Endothelial cell of umbilical vein (primary cell): Measurements from ENCODE around the gene DOCK4. TPM values are rescaled to one million over a fixed set of nuclear protein-coding genes. Genes with fewer than 3 reads are reported as not detected.

Source experiments
- BruUV-seq: library from RNA; stranded (reverse); fragments of 400-500 nt; replicated peaks from 2 replicates; lab custom pipeline; 2021; lab: Mats Ljungman, UMichigan
- CTCF ChIA-PET: fragments of 300-600, 350-600 bp; sonication (Branson Sonifier 250); formaldehyde crosslinking; loops from one replicate; lab custom pipeline; 2021; ENCODE audit warnings: antibody characterized with exemption, inconsistent platforms; lab: Charles Lee
- POLR2A ChIA-PET: fragments of 300-600, 350-600 bp; sonication (Branson Sonifier 250); formaldehyde crosslinking; loops from one replicate; lab custom pipeline; 2021; ENCODE audit warnings: antibody characterized with exemption, inconsistent platforms; lab: Charles Lee
- DNase-seq: peaks from one replicate; pipeline ENCODE4 v3.0.0-alpha.2; 2011; ENCODE audit warnings: low read depth, low spot score
- FAIRE-seq: peaks from 2 replicates; lab custom pipeline; 2011; peaks lifted over from hg19 to GRCh38; lab: Jason Lieb, UNC
- H2AFZ ChIP-seq: 2 replicates; pipeline ENCODE4 v1.6.0; 2012; ENCODE audit warnings: low read depth, low read length, control low read depth, inconsistent platforms
- H3K27ac ChIP-seq: 2 replicates; pipeline ENCODE4 v1.5.1; 2011; ENCODE audit warnings: low read depth, mild to moderate bottlenecking, control low read depth, low read length, moderate library complexity; ENCODE audit not compliant: insufficient read depth
- H3K27me3 ChIP-seq, 2 experiments: 2 replicates each; pipeline versions ENCODE4 v1.6.0 to v1.6.1; 2011; ENCODE audit warnings: low read length in 2 of 2, mixed read lengths in 1 of 2; ENCODE audit not compliant: control insufficient read depth in 2 of 2, insufficient read depth in 2 of 2
- H3K36me3 ChIP-seq, 2 experiments: 2 replicates in 1 of 2; 3 replicates in 1 of 2; pipeline ENCODE4 v1.5.1; 2011; ENCODE audit warnings: low read length in 2 of 2, mild to moderate bottlenecking in 1 of 2, moderate library complexity in 1 of 2; ENCODE audit not compliant: control insufficient read depth in 2 of 2, insufficient read depth in 2 of 2; ENCODE audit errors: extremely low read depth in 1 of 2
- H3K4me1 ChIP-seq: 3 replicates; pipeline ENCODE4 v1.5.1; 2011; ENCODE audit warnings: mild to moderate bottlenecking, low read length; ENCODE audit not compliant: control insufficient read depth, insufficient read depth; ENCODE audit errors: extremely low read depth
- H3K4me2 ChIP-seq: 2 replicates; pipeline ENCODE4 v1.6.1; 2011; ENCODE audit warnings: low read length, control low read depth, mixed read lengths; ENCODE audit not compliant: insufficient read depth
- H3K4me3 ChIP-seq, 3 experiments: fragments of 200-600 bp in 1 of 3; sonication (generic), shearing (Covaris generic) in 1 of 3; replicated peaks in 1 of 3; 2 replicates each; pipeline ENCODE4 v1.5.1; 2011 to 2016; ENCODE audit warnings: control low read depth in 3 of 3, low read length in 3 of 3, mild to moderate bottlenecking in 2 of 3, inconsistent platforms in 1 of 3, low read depth in 1 of 3, moderate library complexity in 1 of 3; ENCODE audit not compliant: insufficient read depth in 1 of 3
- H3K79me2 ChIP-seq: 2 replicates; pipeline ENCODE4 v1.6.0; 2012; ENCODE audit warnings: low read length, inconsistent platforms; ENCODE audit not compliant: control insufficient read depth, insufficient read depth
- H3K9ac ChIP-seq: replicated peaks from 2 replicates; pipeline ENCODE3; 2011; ENCODE audit warnings: low read length, control low read depth; ENCODE audit not compliant: insufficient read depth; ENCODE audit errors: extremely low read depth
- H3K9me1 ChIP-seq: replicated peaks from 3 replicates; pipeline ENCODE4 v1.6.0; 2011; ENCODE audit warnings: mild to moderate bottlenecking, low read length; ENCODE audit not compliant: control insufficient read depth, insufficient read depth; ENCODE audit errors: extremely low read depth
- H3K9me3 ChIP-seq: replicated peaks from 2 replicates; pipeline ENCODE4 v1.5.1; 2012; ENCODE audit warnings: low read length, inconsistent platforms; ENCODE audit not compliant: control insufficient read depth, insufficient read depth
- H4K20me1 ChIP-seq: replicated peaks from 2 replicates; pipeline ENCODE3; 2011; ENCODE audit warnings: mild to moderate bottlenecking, low read length; ENCODE audit not compliant: control insufficient read depth, insufficient read depth; ENCODE audit errors: extremely low read depth
- CTCF ChIP-seq, 2 donors: IDR thresholded peaks; 1 replicate in 1 of 2; 2 replicates in 1 of 2; pipeline ENCODE4 v1.5.1; 2011; ENCODE audit warnings: low read length in 2 of 2, mild to moderate bottlenecking in 2 of 2, moderate library complexity in 2 of 2, control low read depth in 1 of 2, inconsistent platforms in 1 of 2, low read depth in 1 of 2; ENCODE audit not compliant: insufficient read depth in 1 of 2; ENCODE audit errors: extremely low read depth in 1 of 2
- FOS ChIP-seq: IDR thresholded peaks from 2 replicates; pipeline ENCODE4 v1.6.1; 2011; ENCODE audit warnings: mild to moderate bottlenecking, low read length, moderate library complexity, borderline replicate concordance; ENCODE audit not compliant: insufficient read depth
- GATA2 ChIP-seq: IDR thresholded peaks from 2 replicates; pipeline ENCODE4 v1.7.0; 2011; ENCODE audit warnings: low read depth, mild to moderate bottlenecking, moderate library complexity, mixed read lengths, low read length; ENCODE audit not compliant: insufficient read length, insufficient read depth
- JUN ChIP-seq: IDR thresholded peaks from 2 replicates; pipeline ENCODE4 v1.6.1; 2011; ENCODE audit warnings: borderline replicate concordance, low read depth; ENCODE audit not compliant: insufficient read length, insufficient read depth
- MAX ChIP-seq: IDR thresholded peaks from 2 replicates; pipeline ENCODE4 v1.6.1; 2011; ENCODE audit not compliant: insufficient read depth, insufficient read length
- MYC ChIP-seq: IDR thresholded peaks from one replicate; pipeline ENCODE4 v1.6.1; 2011; ENCODE audit warnings: mild to moderate bottlenecking, low read depth, low read length
- dilution Hi-C: fragments of 300-500 bp; cut with MboI; formaldehyde crosslinking; loops from one replicate; pipeline ENCODE4 v1.15.0; 2019; ENCODE audit warnings: low sequenced_read_pairs; ENCODE audit not compliant: extremely low pct_ligation_motif_present
- intact Hi-C: fragments of 100-400 bp; cut with micrococcal nuclease; formaldehyde crosslinking; loops from one replicate; pipeline ENCODE4 v1.10.0; 2022
- polyA plus RNA-seq, 4 experiments: library from polyadenylated mRNA; depleted of rRNA in 3 of 4; stranded (reverse) in 3 of 4; unstranded in 1 of 4; fragments of >200 nt; gene quantifications; 2 replicates each; pipeline versions ENCODE4 v1.2.1 to v1.2.3, GENCODE V29; 2011 to 2012; ENCODE audit warnings: missing spikeins in 1 of 4
- total RNA-seq: library from RNA; stranded (reverse); gene quantifications from 2 replicates; pipeline ENCODE4 v1.2.3, GENCODE V29; 2021

DOCK4 gene
- total and polyA plus RNA-seq, 2 donors (not counting 3 experiments of a cell fraction or from before 2014, with no cell fraction given), result 47.4 to 164 TPM

- H3K27me3 ChIP-seq, result no peaks in the 10 kb centered on the region
- peaks cover 38% of the 10 kb centered on the region for H3K4me1 ChIP-seq
- DNase-seq (peak; percentile 25), FAIRE-seq (no peak)
- no peaks in the 10 kb centered on the region for H3K9me3 ChIP-seq
- dilution Hi-C loops, result no loop called here
- no TSS peak for BruUV-seq
- peaks cover 100% of the 10 kb centered on the region for H3K79me2 ChIP-seq
- H3K4me2 ChIP-seq, result no peak overlapping the region
- H3K27ac ChIP-seq, result no peak overlapping the region
- H3K9ac ChIP-seq, result no peak overlapping the region
- no peaks in the 10 kb centered on the region for H3K36me3 ChIP-seq
- H4K20me1 ChIP-seq, result peaks cover 2% of the 10 kb centered on the region
- POLR2A ChIA-PET, result interaction anchor here (0.8 to 1.2 kb wide), 2 partner anchors 9 to 15 kb away, joined by 3 to 4 read pairs; no protein-coding TSS in a partner anchor
- CTCF ChIA-PET, result interaction anchor here (1.0 to 2.8 kb wide), 5 partner anchors 9 to 17 kb away, joined by 3 to 8 read pairs (median 4); no protein-coding TSS in a partner anchor
- intact Hi-C loops, result no loop called here
- no peaks in the 10 kb centered on the region for H3K9me1 ChIP-seq
- no peak overlapping the region for H3K4me3 ChIP-seq
- no peak for TF ChIP-seq CTCF (IDR thresholded peaks at IDR 0.05; ENCODE audit: extremely low read depth in 1 of 2, insufficient read depth in 1 of 2, low read depth in 1 of 2, low read length in 2 of 2)
- no peak for TF ChIP-seq JUN
- no peak for TF ChIP-seq MYC
- no peak overlapping the region for H2AFZ ChIP-seq
These were observed 29.3 kb downstream of the DOCK4 start for GRCh38 chr7:112176693-112177415.

GRCh38 chr7:112176241-112176640 is 30.0 kb downstream of the DOCK4 start:
- H3K79me2 ChIP-seq, result peaks cover 100% of the 10 kb centered on the region
- TF ChIP-seq GATA2, result no peak
- TF ChIP-seq MAX, result no peak
- no peak for TF ChIP-seq MYC
- TF ChIP-seq FOS, result no peak
- H4K20me1 ChIP-seq, result peaks cover 2% of the 10 kb centered on the region
- dilution Hi-C loops (no loop called here), intact Hi-C loops (no loop called here)
- DNase-seq (peak; percentile 72), FAIRE-seq (no peak)
- no peaks in the 10 kb centered on the region for H3K9me3 ChIP-seq
- POLR2A ChIA-PET, result interaction anchor here (0.8 to 1.2 kb wide), 2 partner anchors 9 to 14 kb away, joined by 3 to 4 read pairs; no protein-coding TSS in a partner anchor
- no peak overlapping the region for H3K9ac ChIP-seq
- CTCF ChIA-PET, result interaction anchor here (1.4 to 2.3 kb wide), 3 partner anchors 8 to 12 kb away, joined by 4 to 8 read pairs (median 4); no protein-coding TSS in a partner anchor
- no peak overlapping the region for H3K4me2 ChIP-seq
- H3K27me3 ChIP-seq, result no peaks in the 10 kb centered on the region
- BruUV-seq, result no TSS peak
- H3K36me3 ChIP-seq, result no peaks in the 10 kb centered on the region
- H3K4me3 ChIP-seq, result no peak overlapping the region
- no peak overlapping the region for H3K27ac ChIP-seq
- no peak overlapping the region for H2AFZ ChIP-seq
- no peaks in the 10 kb centered on the region for H3K9me1 ChIP-seq
- H3K4me1 ChIP-seq, result peaks cover 38% of the 10 kb centered on the region
